GM10248 (cell line): ENCODE results near the gene PRKCQ.

Experiments used
- CTCF ChIA-PET: fragments of 300-600 bp; sonication (Branson Sonifier 250); formaldehyde crosslinking; extraction: SDS; loops from one replicate; lab custom pipeline; 2021; ENCODE audit warnings: antibody characterized with exemption; lab: Yijun Ruan, JAX
- POLR2A ChIA-PET: fragments of 350-650 bp; sonication (Branson Sonifier 250); formaldehyde crosslinking; extraction: SDS; loops from one replicate; lab custom pipeline; 2020; ENCODE audit warnings: antibody characterized with exemption; lab: Yijun Ruan, JAX
- DNase-seq: peaks from one replicate; pipeline ENCODE4 v3.0.0; 2012; ENCODE audit errors: extremely low spot score
- TF ChIP-seq, protein P1 (sequence below): IDR thresholded peaks from 2 replicates; pipeline ENCODE4 v1.5.1; 2012; ENCODE audit warnings: mild to moderate bottlenecking, low read depth; ENCODE audit errors: extremely low read depth, missing control alignments, control extremely low read depth

PRKCQ gene

DNA sequence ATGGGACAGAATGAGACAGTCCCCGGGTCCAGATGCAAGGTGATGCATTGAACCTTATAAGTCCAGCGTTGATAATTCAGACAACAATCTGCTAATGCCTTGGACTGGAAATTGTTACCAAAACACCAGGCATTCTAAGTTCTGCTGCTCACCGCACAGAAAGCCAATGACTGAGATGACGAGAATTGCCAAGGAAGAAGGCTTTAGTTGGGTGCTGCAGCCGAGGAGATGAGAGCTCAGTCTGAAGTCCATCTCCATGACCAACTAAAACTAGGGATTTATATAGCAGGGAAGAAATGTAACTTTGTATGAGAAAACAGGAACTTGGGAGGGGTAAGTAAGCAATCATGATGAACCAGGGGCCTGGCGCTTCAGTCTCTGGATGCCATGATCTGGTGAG, 68.7 kb downstream of the PRKCQ start:
- DNase-seq, result no peak
- ChIA-PET POLR2A (no interaction called here), CTCF (interaction anchor here (0.6 to 1.7 kb wide), 2 partner anchors 14 to 19 kb away, joined by 3 read pairs; no protein-coding TSS in a partner anchor)
- TF ChIP-seq, protein P1, sequence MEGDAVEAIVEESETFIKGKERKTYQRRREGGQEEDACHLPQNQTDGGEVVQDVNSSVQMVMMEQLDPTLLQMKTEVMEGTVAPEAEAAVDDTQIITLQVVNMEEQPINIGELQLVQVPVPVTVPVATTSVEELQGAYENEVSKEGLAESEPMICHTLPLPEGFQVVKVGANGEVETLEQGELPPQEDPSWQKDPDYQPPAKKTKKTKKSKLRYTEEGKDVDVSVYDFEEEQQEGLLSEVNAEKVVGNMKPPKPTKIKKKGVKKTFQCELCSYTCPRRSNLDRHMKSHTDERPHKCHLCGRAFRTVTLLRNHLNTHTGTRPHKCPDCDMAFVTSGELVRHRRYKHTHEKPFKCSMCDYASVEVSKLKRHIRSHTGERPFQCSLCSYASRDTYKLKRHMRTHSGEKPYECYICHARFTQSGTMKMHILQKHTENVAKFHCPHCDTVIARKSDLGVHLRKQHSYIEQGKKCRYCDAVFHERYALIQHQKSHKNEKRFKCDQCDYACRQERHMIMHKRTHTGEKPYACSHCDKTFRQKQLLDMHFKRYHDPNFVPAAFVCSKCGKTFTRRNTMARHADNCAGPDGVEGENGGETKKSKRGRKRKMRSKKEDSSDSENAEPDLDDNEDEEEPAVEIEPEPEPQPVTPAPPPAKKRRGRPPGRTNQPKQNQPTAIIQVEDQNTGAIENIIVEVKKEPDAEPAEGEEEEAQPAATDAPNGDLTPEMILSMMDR, result no peak

DNA sequence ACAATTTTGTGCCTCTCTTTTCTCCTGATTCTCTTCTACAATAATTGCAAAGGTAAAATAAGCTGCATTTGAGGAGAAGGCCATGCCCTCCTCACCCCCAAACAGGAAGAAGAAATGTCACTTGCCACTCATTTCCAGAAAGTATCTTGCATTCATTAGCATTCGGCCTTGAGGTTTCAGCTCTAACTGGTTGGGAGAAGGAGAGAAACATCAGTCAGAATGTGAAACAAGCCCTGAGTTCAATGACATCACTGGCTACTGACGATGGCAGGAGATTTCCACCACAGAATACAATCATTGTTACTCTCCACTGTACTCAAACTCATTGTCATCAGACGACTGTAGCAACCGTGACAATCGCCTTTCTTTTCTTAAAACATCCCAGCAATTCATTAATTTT, 72.8 kb downstream of the PRKCQ start:
- ChIA-PET CTCF (interaction anchor here (1.0 to 1.4 kb wide), 2 partner anchors 21 to 25 kb away, joined by 3 read pairs; no protein-coding TSS in a partner anchor), POLR2A (interaction anchor here (0.5 kb wide), 1 partner anchor 702 kb away, joined by 4 read pairs; no protein-coding TSS in a partner anchor)
- TF ChIP-seq, protein P1, result no peak
- peak; percentile 43 for DNase-seq

DNA sequence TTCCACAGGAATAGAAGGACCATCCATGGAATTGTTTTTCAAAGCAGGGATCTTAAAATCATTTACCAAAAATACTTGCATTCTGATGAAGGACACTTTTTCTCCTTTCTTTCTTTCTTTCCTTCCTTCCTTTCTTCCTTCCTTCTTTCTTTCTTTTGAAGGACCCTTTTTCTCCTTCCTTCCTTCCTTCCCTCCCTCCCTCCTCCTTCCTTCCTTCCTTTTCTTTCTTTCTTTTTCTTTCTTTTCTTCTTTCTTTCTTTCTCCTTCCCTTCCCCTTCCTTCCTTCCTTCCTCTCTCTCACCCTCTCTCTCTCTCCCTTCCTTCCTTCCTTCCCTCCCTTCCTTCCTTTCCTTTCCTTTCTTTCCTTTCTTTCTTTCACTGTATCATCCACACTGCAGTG, 74.8 kb downstream of the PRKCQ start:
- POLR2A ChIA-PET, result no interaction called here
- no peak for DNase-seq
- CTCF ChIA-PET, result no interaction called here
- TF ChIP-seq, protein P1, result no peak

DNA sequence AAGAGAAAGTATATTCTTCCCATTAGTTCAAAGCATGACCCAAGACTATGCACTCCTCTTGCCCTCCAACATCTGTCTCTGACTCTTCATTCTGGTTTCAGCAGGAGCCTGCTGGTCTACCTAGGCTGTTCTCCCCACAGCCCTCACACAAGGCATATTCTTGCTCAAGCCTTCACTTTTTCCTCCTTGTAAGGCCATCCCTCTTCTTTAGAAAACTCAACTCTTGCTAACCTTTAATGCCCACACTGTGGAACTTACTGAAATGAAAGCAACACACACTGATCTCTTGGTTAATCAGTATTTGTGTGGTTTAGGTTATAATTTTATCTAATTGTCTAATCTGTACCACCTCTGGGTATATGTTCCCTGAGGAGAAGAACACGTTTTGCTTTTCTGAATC, 75.8 kb downstream of the PRKCQ start:
- TF ChIP-seq, protein P1, result no peak
- POLR2A ChIA-PET, result no interaction called here
- no peak for DNase-seq
- CTCF ChIA-PET, result interaction anchor here (1.5 kb wide), 1 partner anchor 41 kb away, joined by 4 read pairs; no protein-coding TSS in a partner anchor

- TF ChIP-seq, protein P1, result no peak
- ChIA-PET POLR2A (no interaction called here), CTCF (interaction anchor here (1.1 to 1.5 kb wide), 2 partner anchors 9 to 40 kb away, joined by 3 to 4 read pairs; no protein-coding TSS in a partner anchor)
- no peak for DNase-seq
These were observed 76.9 kb downstream of the PRKCQ start for GRCh38 chr10:6503171-6503570.

DNA sequence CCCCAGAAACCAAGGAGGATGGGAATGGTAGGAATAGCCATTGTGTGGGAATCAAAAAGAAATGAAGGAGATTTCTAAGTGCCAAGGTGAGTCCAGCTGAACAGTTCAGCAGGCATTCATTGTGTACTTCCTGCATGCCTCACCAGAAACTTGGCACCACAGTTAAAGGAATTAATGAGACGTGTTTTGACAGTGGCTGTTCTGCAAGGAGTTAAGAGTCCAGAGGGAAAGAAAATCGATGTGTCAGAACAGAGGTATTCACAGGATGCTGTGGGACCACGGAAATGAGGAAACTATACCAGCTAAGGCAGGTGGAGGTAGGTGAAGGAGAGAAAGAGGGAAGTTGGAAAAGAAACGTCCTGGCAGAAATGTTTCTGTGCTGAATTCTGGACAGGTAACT, 78.1 kb downstream of the PRKCQ start:
- CTCF ChIA-PET, result no interaction called here
- TF ChIP-seq, protein P1, result no peak
- POLR2A ChIA-PET, result no interaction called here
- DNase-seq, result no peak
